NCI-H82 (cell line): ENCODE measurements around the gene DOCK8.
"Not testable (repeated sequence)": the region's sequence is repeated elsewhere in the genome, so short reads cannot be mapped to it uniquely, and the experiment has no call there.

Experiments used
- DNase-seq: peaks from one replicate; lab custom pipeline; 2025; lab: John Stamatoyannopoulos, UW

Gene DOCK8

DNA sequence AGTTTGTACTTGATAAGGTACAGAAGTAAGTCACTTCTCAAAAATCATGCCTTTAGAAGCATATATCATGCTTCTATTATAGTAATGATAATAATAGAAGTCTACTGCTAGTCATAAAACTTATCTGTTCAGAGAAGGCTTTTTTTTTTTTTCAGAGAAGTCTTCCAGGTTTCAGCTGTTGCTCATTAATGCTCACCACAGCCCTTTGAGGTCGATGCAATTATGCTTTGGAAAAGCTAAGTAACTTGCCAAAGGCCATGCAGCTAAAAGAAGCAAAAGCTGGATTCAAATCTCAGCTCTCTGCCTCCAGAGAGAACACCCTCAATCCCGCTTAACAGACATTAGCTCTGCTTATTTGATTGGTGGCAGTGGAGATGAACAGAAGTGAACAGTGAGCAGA is 150.8 kb downstream of the DOCK8 start:
- no peak for DNase-seq

DNA sequence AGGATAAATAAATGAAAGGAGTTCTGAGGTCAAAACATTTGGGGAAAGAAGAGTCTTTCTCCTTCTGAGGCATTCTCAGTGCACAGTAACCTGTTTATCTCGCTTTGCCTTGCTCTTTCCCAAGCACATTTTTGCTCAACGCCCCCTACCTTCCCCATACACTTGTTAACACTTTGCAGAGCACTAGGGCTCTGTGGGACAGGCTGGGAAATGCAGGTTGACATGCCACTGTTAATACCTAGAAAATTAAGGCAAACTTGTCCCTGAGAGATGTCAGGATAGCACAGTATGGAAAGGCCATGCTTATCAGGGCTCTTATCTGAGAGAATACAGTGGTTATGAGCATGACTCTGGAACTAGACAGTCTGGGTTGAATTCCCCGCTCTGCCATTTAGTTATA is 152.0 kb downstream of the DOCK8 start:
- DNase-seq, result no peak

DNA sequence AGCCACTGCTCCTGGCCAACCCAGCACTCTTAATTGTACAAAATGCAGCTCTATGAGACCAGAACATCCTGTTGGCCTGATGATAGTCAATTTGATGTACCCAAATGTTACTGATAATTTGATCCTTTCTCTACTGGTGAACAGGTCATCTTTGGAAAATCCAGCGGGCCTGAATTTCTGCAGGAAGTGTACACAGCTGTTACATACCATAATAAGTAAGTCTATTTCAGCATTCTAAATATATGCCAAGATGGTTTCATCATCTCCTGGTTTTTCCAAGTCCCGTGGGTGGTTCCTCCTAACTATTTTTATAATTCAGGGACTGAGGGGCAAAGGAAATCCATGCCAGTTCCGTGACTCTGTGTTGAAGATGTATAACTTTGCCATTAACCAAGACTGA is 155.4 kb downstream of the DOCK8 start:
- DNase-seq, result no peak

DNA sequence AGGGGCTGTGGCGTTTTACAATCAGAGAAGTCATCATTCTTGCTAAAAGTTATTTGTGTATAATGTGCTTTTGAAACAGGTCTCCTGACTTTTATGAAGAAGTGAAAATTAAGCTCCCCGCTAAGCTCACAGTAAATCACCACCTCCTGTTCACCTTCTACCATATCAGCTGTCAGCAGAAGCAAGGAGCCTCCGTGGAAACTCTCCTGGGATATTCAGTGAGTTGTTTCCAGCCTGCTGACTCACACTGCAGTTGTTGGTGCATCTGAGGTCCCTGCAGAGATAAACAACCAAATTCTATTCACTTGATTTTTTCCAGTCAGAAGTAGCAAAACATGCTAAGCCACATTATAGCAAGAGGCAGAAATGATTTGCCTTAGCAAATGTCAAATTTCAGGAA is 156.7 kb downstream of the DOCK8 start:
- DNase-seq, result peak; percentile 69

DNA sequence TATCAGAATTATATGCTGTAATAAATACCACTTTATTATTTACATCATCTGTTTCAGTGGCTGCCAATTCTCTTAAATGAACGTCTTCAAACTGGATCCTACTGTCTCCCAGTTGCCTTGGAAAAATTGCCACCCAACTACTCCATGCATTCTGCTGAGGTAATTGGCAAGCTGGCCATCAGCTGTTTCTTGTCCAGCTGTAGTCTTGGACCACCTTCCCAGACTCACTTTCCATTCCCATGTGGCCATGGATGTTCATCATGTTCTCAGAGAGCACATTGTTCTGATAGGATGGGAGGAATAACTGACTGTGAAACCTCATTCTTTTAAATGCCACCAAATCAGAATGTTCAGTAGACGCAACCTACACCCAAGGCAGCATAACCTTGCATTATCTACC is 157.5 kb downstream of the DOCK8 start:
- DNase-seq, result no peak

DNA sequence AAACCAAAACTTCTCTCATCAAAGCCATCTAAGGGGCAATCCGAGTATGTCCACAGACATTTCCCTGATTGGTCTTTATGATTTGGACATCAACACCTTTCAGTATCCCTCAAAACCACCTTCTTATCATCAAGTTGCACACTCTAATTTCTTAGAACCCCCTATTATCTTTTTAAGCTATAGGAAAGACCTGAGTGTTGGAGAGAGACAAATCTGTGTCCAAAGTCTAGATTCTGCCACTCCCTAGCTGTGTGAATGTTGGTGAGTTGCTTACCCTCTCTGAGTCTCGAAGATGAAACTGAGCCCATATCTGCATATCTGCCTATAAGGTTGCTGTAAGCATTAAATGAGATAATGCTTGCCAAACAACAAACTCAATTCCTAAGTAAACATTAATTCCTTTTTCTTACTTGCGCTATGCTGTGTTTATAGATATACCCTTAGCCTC is 159.1 kb downstream of the DOCK8 start:
- no peak for DNase-seq

DNA sequence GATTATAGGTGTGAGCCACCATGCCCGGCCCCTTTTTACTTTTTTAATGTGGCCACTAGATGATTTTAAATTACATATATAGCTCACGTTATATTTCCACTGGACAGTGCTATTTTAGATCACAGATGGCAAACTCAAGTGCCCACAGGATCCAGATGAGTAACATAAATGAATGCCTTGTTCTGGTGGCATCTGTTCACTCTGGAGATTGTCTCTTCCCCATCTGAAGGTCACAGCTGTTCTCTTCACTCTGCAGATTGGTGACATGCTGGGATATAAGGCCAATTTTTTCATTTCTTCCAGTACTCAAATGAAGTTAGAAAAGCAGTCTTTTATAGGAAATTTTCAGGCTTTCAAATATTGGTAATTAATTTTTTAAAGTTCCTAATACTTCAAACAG is 160.1 kb downstream of the DOCK8 start:
- DNase-seq, result peak; percentile 44

DNA sequence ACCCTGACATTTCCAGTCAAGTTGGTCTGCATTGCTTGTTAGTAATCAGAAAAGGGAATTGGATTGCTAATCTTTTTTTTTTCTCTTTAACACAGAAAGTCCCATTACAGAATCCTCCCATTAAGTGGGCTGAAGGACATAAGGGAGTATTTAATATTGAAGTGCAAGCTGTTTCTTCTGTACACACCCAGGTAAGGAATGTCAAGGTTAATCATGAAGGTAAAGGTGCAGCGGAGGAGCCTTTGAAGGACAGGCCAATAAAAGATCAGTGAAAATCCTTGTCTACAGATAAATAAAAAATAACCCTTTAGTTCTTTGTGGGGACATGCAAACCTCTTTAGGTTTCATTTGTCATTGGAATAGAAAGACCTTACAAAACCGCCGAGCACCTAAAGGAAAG is 161.4 kb downstream of the DOCK8 start:
- no peak for DNase-seq

DNA sequence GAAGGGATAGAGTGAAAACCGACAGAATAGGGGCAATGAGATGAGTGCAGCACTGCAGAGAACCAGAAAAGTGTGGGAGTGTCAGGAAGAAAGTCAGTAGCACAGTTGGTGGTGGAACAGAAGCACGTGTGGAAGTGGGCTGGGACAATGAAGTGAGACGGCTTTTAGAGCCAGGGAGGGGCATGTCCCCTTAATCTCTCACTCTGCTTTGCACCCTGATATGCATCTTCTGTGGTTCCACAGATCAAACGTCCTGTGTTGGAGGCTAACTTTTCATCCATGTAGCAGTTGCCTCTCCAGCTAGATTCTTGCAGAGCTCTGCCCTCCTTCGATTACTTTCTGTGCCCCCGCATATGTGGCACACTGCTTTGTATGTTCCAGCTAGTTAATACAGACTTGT is 163.6 kb downstream of the DOCK8 start:
- no peak for DNase-seq

DNA sequence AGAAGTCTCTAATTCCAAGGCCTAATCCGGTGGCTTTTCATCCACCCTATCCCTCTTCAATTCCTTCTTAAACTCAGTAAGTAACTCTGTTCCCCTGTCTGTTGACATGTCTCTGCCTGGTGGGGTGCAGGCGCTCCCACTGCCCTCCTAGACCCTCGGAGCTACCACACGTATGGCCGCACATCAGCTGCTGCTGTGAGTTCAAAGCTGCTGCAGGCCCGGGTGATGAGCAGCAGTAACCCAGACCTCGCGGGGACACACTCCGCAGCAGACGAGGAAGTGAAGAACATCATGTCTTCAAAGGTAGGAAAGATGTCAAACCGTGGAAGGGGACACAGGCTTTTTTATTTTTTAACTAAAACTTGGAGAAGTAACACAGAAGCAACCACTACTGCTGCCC is 167.7 kb downstream of the DOCK8 start:
- peak; percentile 89 for DNase-seq

DNA sequence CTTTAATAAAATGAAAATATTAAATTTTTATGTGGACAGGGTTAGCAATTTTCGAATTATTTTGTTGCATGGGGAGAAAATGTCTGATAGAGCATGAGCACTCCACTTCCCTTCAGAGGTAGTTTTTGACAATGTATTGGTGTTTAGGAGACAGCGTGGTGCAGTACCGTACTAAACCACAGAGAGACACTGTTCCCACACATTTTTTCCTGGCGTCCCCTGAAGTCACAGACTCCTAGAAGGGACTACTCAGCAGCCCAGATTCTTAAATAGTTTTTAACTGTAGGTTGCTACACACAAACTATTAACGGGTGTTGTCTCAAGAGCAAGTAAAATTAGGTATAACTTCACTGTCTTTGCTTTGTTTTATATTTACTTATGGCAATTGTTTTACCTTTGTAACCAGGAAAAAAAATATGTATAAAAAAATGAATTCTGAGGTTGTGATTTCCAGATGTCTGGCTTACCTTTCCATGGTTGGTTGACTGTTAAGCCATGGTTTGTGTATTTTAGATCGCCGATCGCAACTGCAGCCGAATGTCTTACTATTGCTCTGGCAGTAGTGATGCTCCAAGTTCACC is 171.2 kb downstream of the DOCK8 start:
- peak; percentile 88 for DNase-seq

DNA sequence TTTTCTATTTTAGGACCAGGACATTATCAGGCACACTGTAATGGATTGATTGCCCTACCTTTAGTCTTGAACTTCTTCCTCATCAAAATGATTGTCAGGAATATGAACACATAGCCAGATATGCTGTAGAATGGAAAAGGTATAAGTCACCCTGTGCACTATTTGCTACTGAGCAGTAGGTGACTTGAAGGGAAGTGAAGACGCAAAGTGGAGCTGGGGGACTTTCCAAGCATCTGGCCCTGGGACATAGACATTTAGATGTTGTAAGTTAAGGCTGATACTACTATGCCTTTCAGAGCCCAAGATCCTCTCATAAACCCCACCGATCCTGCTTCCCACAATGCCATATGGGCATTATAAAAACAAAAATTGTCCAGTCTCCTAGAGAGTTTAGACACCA is 174.5 kb downstream of the DOCK8 start:
- DNase-seq, result no peak

DNA sequence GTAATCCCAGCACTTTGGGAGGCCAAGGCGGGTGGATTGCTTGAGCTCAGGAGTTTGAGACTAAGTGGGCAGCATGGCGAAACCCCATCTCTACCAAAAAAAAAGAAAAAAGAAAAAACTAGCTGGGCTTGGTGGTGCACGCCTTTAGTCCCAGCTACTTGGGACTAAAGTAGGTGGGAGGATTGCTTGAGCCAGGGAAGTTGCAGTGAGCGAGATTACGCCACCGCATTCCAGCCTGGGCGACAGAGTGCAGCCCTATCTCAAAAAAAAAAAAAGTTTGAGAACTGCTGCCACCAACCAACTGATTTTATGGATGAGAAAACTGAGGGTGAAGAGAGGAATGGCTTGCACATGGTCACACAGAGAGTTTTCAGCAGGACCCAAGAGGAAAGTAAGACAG is 175.1 kb downstream of the DOCK8 start:
- no peak for DNase-seq

DNA sequence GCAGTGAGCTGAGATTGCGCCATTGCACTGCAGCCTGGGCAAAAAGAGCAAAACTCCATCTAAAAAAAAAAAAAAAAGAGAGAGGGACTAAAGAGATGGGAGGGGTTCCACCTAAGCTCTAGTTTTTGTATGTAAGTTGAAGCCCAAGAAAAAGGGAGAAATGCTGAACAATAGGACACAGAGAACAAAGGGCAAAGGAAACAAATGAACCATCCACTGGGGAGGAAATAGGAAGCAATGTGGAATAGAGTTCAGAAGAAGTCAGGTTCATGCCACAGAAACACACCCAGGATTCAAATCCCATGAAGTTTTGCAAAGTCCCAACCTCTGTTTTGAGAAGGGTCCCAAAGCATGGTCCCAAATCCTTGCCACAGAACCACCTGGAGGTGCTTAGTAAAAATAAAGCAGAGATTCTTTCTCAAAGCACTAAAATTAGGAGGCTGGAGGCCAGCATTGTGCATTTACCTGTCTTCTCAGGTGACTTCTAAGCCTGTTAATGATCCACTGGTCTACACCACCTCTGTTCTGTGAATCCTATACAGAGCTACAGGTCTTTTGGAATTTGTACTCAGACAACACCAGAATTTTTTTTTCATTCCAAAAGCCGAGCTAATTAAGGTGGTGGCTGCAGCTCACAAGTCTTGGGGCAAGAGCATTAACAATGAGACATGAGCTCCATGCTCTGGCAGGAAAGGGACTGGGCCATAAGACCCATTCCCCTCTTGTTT is 177.6 kb downstream of the DOCK8 start:
- no peak for DNase-seq

DNA sequence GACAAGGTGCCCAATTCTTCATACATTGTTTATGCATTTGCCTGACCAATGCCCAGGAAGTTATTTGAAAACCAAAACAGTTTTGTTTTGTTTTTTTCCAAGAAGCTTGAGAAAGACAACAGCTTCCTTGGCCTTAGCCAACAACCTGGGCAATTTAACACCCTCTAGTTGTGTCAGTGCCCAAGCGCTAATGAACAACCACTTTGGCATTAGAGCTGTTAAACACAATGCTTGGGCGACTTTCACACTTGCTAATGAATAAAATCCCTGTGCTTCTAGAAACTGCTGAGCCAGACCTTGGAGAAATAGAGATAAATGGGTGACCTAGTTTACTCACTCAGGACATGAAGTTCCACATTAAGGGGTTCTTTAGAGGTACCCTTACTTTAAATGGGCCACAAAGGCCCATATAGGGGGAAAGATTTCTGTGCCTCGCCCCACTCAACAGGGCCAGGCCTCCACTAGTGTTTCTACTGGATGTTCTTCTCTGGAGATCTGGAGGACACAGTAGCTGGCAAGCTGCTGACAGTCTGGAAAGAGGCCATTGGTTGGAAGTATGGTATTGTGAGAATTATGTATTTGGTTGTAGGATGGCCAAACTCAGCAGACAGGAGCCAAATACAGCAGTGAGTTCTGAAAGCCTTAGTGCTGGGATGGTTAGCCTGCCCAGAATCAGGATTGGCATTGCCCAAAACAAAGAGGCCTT is 179.8 kb downstream of the DOCK8 start:
- no peak for DNase-seq

DNA sequence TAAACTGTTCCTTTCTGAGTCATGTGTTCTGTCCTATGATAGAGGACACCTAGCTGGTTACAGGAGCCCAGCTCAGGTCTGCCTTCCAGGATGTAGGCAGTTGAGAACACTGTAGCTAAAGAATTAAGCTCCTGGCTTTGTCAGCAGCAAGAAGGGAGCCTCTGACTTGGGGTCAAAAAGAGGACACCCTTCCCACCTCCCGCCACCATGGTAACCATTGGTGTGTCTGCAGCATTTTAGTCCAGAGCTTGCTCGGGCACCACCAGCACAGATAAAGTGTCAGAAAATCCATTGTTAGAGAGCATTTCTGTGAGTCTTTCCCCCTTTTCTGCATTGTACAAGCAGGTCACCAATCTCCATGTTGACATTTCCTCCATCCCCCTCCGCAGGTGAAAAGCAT is 181.7 kb downstream of the DOCK8 start:
- DNase-seq, result no peak

DNA sequence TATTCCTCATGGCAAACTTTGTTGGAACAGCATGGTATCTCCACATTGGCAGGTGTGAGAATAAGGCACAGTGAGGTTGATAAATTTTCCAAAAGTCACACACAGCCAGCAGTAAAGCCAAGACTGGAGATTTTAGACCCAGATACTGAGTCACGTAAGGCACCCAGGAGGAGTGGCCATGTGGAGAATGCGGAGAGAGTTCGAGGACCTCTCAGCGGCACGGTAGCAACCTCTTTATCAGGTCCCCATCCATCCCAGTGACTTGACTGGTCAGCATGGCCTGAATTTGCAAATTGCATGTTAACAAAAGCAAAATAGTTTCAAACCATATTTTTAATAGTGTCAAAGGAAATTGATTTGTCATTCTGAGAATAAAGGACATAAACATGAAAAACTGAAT is 183.4 kb downstream of the DOCK8 start:
- DNase-seq, result no peak

DNA sequence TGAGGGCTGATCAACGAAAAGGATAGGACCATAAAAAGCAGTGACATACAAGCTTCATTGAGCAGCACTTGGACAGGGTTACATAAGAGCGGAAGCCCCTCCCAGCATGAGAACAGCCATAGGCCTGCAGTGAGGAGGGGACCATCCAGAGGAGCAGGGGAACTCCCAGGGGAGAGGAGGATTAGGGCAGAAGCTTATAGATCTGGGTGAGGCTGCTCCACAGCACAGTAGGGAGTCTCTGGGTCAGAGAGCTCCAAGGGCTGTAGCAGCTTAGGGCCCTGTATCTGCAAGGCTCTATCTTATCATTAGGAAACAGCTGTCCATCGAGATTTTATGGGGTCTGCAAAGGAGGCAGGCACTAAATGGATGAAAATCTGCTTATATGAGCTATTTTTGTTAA is 186.6 kb downstream of the DOCK8 start:
- peak; percentile 99 for DNase-seq

DNA sequence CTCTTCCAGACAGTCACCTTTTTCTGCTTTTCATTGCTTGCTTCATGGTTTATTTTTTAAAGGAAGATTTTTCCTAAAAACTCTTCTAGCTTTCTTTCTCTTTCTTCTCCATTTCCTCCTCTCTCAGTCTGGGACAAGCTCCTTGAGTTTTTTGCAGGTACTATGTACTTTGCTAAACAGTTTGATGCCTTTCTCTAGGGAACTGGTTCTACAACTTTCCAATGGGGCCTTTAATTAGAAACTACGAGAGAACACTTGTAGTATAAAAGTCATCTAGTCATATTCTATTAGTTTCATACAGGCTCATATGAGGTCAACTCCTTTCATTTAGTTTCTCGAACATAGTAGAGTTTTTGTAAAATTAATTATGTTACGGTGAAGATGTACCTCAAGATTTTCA is 189.6 kb downstream of the DOCK8 start:
- DNase-seq, result no peak

DNA sequence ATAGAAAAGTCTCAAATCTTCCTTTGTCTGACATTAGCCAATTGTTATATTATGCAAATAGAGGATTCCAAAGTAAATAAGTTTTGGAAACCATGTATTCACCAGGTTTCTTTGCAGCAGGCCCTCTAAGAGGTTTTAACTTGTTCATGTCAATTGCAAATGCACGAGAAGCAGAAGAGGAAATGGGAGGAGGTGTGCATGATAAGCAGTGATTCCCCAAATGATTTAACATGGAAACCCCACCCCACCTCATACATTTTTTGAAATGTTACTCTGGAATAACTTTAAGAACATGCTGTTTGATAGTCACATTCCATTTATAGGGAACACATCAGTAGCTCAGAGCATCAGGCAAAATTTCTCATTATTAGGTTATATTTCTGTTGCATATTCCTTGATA is 190.7 kb downstream of the DOCK8 start:
- DNase-seq, result peak; percentile 69

DNA sequence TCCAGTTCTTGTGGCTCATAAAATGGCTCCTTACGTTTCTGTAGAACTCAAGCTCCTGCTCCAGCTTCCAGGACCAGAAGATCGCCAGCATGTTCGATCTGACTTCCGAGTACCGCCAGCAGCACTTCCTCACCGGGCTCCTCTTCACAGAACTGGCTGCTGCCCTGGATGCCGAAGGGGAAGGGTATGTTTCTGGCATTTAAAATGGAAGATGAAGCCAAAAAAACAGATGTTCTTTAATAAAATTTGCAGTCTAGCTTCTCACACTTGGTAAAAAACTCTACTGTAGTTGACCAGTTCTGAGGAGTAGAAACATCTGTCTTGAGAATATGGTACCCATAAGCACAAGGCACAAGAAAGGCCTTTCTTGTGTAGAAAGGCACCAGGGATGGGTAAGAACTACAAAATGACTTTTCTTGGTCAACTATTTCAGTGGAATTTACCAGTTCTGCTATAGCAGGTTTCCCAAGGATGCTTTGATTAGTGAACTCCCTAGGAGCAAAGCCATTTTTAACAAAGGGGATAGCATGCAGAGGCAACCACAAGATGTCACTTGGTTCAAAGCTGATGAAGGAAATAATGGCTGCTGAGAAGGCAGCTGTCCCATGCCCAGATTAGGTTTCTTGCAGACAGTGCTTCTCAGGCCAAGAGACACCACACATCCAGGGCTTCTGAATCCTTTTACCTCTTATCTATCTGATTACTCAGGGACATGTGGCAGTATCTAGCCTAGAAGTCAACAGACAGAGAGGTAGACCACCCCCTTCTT is 192.4 kb downstream of the DOCK8 start:
- DNase-seq, result peak; percentile 77

DNA sequence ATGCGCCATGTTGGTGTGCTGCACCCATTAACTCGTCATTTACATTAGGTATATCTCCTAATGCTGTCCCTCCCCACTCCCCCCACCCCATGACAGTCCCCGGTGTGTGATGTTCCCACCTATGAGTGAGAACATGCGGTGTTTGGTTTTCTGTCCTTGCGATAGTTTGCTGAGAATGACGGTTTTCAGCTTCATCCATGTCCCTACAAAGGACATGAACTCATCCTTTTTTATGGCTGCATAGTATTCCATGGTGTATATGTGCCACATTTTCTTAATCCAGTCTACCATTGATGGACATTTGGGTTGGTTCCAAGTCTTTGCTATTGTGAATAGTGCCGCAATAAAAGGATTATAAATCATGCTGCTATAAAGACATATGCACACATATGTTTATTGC is 195.0 kb downstream of the DOCK8 start:
- DNase-seq, result not testable (repeated sequence)

DNA sequence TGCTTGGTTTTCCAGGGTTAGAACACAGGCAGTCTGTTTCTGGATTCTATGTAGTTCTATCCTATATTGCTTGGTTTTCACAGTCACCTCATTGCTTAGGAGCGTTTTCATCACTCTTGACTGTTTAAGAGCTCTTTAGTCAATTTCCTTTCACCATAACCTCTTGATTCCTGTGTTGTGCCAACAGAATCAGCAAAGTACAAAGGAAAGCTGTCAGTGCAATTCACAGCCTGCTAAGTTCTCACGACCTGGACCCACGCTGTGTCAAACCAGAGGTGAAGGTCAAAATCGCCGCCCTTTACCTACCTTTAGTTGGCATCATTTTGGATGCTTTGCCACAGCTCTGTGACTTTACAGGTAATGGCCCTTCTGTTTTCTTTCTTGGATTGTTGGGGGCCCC is 199.9 kb downstream of the DOCK8 start:
- no peak for DNase-seq
